Rectal smooth muscle tissue (tissue), 1 donor: ENCODE results near the gene CCDC57.

Experiments
- H3K27ac ChIP-seq: one replicate; pipeline ENCODE4 v1.7.0; 2013; ENCODE audit warnings: low read depth, low read length, inconsistent platforms
- H3K27me3 ChIP-seq: one replicate; pipeline ENCODE4 v1.7.0; 2013; ENCODE audit warnings: low read length; ENCODE audit not compliant: control insufficient read depth, insufficient read depth
- H3K36me3 ChIP-seq: one replicate; pipeline ENCODE4 v1.7.0; 2013; ENCODE audit warnings: low read length; ENCODE audit not compliant: control insufficient read depth, insufficient read depth
- H3K4me1 ChIP-seq: one replicate; pipeline ENCODE4 v1.7.0; 2013; ENCODE audit warnings: low read length; ENCODE audit not compliant: control insufficient read depth, insufficient read depth
- H3K4me3 ChIP-seq: one replicate; pipeline ENCODE4 v1.7.0; 2013; ENCODE audit warnings: low read length
- H3K9ac ChIP-seq: one replicate; pipeline ENCODE4 v1.7.0; 2013; ENCODE audit warnings: low read length

Gene CCDC57

GRCh38 chr17:82118168-82118814, 94.4 kb downstream of the CCDC57 start:
- Histone ChIP-seq H3K27ac (no peak overlapping the region), H3K27me3 (no peaks in the 10 kb centered on the region), H3K36me3 (peaks cover 5% of the 10 kb centered on the region), H3K4me3 (no peak overlapping the region), H3K9ac (no peak overlapping the region), H3K4me1 (no peaks in the 10 kb centered on the region)

GRCh38 chr17:82117139-82118090, 95.2 kb downstream of the CCDC57 start:
- Histone ChIP-seq H3K27ac (no peak overlapping the region), H3K9ac (no peak overlapping the region), H3K27me3 (no peaks in the 10 kb centered on the region), H3K4me3 (no peak overlapping the region), H3K4me1 (no peaks in the 10 kb centered on the region), H3K36me3 (peaks cover 6% of the 10 kb centered on the region)

DNA sequence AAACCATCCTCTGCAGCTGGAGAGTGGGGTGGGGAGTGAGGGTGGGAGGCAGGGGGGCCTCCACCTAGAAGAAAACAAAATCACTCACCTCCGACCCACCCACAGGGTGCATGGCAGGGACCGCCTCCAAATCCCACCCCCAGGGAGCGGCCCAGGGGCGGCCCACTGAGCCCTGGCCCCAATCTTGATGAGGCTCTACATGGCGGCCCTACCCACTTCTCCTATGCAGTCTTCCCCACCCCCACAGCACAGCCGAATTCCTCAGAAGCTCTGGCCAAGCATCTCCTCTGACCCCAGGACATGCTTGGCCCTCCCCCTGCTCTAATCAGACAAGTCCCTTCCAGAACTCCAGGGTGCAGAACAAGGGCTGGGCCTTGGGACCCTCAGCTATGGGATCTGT, 96.4 kb downstream of the CCDC57 start:
- no peaks in the 10 kb centered on the region for H3K27me3 ChIP-seq
- no peak overlapping the region for H3K4me3 ChIP-seq
- no peak overlapping the region for H3K27ac ChIP-seq
- no peak overlapping the region for H3K9ac ChIP-seq
- H3K4me1 ChIP-seq = no peaks in the 10 kb centered on the region
- peaks cover 3% of the 10 kb centered on the region for H3K36me3 ChIP-seq

GRCh38 chr17:82114872-82115271, 97.8 kb downstream of the CCDC57 start:
- H3K36me3 ChIP-seq = peaks cover 3% of the 10 kb centered on the region
- no peak overlapping the region for H3K9ac ChIP-seq
- H3K4me3 ChIP-seq = no peak overlapping the region
- no peak overlapping the region for H3K27ac ChIP-seq
- no peaks in the 10 kb centered on the region for H3K27me3 ChIP-seq
- no peaks in the 10 kb centered on the region for H3K4me1 ChIP-seq

DNA sequence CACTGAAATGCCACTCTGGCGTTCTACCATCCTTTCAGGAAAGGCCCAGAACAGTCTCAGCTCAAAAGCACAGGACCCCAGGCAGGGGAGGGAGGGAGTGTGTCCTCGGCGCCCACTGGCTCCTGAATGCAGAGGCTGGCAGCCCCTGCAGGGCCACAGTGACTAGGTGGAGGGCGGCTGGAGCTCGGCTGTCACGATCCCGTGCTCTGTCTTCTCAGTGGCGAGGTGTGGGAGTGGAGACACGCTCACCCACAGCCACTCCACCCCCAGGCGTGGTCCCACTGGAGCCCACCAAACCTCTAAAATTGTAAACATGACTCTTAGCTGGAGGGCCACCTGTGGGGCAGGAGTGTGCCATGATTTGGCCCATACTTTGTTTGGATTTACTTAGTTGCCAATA, 98.2 kb downstream of the CCDC57 start:
- Histone ChIP-seq H3K4me3 (no peak overlapping the region), H3K27me3 (no peaks in the 10 kb centered on the region), H3K27ac (no peak overlapping the region), H3K4me1 (no peaks in the 10 kb centered on the region), H3K36me3 (peaks cover 3% of the 10 kb centered on the region), H3K9ac (no peak overlapping the region)

DNA sequence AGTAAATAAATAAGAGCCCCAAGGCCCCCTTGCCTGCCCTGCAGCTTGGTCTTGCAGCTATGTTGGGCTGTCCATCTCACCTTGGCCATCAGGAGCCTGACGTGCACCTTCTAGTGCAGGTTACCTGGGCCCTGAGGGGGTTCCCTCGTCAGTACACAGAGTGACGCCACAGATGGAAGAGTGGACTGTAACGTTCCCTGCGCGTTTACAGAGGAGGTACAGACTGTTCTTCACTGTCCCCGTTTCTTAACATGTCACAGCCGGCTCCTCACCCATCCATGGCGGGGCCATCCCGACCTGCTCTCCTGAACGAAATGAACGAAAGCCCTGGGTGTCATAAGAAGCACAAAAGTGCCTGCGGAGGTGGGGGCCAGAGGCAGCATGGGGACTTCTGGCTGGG, 98.7 kb downstream of the CCDC57 start:
- Histone ChIP-seq H3K36me3 (peaks cover 3% of the 10 kb centered on the region), H3K4me3 (no peak overlapping the region), H3K4me1 (no peaks in the 10 kb centered on the region), H3K27ac (no peak overlapping the region), H3K9ac (no peak overlapping the region), H3K27me3 (no peaks in the 10 kb centered on the region)

GRCh38 chr17:82113422-82113821, 99.2 kb downstream of the CCDC57 start:
- H3K27me3 ChIP-seq = no peaks in the 10 kb centered on the region
- H3K36me3 ChIP-seq = peaks cover 3% of the 10 kb centered on the region
- no peak overlapping the region for H3K9ac ChIP-seq
- H3K4me1 ChIP-seq = no peaks in the 10 kb centered on the region
- no peak overlapping the region for H3K4me3 ChIP-seq
- H3K27ac ChIP-seq = no peak overlapping the region

GRCh38 chr17:82112914-82113311, 99.7 kb downstream of the CCDC57 start:
- Histone ChIP-seq H3K4me1 (no peaks in the 10 kb centered on the region), H3K9ac (no peak overlapping the region), H3K36me3 (peaks cover 3% of the 10 kb centered on the region), H3K27me3 (no peaks in the 10 kb centered on the region), H3K4me3 (no peak overlapping the region), H3K27ac (no peak overlapping the region)

- no peak overlapping the region for H3K27ac ChIP-seq
- peaks cover 3% of the 10 kb centered on the region for H3K36me3 ChIP-seq
- no peaks in the 10 kb centered on the region for H3K4me1 ChIP-seq
- H3K4me3 ChIP-seq = no peak overlapping the region
- H3K9ac ChIP-seq = no peak overlapping the region
- no peaks in the 10 kb centered on the region for H3K27me3 ChIP-seq
These were observed 100.3 kb downstream of the CCDC57 start for GRCh38 chr17:82112181-82112913.

DNA sequence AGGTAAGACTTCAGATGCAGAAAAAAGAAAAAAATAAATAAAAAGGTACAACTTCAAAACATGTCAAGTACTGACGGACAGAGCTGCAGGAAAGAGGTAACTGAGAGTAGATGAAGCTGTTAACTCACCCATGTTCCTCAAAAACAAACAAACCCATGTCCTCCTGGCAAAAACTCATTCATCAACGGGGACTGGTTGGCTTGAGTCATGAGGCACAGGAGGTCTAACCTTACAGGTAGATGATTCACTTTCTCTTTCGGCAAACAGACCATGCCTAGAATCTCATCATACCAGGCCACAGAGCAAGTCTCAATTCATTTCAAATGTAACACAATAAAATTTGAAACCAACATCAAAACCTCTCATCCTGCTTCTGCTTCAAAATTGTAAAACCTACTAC, 102.3 kb downstream of the CCDC57 start:
- Histone ChIP-seq H3K27me3 (no peaks in the 10 kb centered on the region), H3K36me3 (peaks cover 3% of the 10 kb centered on the region), H3K4me1 (no peaks in the 10 kb centered on the region), H3K4me3 (no peak overlapping the region), H3K27ac (no peak overlapping the region), H3K9ac (no peak overlapping the region)

- Histone ChIP-seq H3K27me3 (no peaks in the 10 kb centered on the region), H3K36me3 (peaks cover 3% of the 10 kb centered on the region), H3K9ac (no peak overlapping the region), H3K4me3 (no peak overlapping the region), H3K27ac (no peak overlapping the region), H3K4me1 (peaks cover 3% of the 10 kb centered on the region)
These were observed 103.6 kb downstream of the CCDC57 start for GRCh38 chr17:82108961-82109475.

DNA sequence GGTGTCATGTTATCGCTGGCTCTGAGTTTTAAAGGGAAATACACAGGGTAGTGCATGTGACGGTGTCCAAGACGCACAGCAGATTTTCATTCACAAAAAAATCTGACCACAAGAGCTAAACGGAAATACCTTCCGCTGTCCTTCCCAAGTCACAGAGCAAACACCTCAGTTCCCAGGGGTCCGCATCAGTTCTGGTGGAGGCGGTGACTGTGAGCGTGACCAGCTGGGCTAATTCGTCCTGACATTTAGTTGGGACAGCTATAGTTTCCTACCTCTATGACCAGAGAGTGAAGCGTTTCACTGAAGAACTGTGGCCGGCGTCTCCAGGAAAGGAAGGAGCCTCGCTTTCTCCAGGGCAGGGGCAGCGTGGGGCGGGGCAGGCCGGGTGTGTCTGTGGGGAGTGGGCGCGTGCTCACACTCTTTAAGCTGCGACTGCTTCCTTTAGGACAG, 104.1 kb downstream of the CCDC57 start:
- H3K4me3 ChIP-seq = no peak overlapping the region
- H3K27ac ChIP-seq = no peak overlapping the region
- peaks cover 3% of the 10 kb centered on the region for H3K36me3 ChIP-seq
- no peak overlapping the region for H3K9ac ChIP-seq
- H3K4me1 ChIP-seq = peaks cover 6% of the 10 kb centered on the region
- no peaks in the 10 kb centered on the region for H3K27me3 ChIP-seq
